ENCODE measurements around the gene FKBP1B. TPM values are rescaled to one million over a fixed set of nuclear protein-coding genes. Genes with fewer than 3 reads are reported as not detected.

Gene FKBP1B
- total RNA-seq, 1 experiment from 2014 or later, result 59.7 TPM

- Mint-ChIP-seq H3K27ac (peak overlapping the region; percentile 50 to 96 (median 96); a peak in 3 of 7 replicates), H3K4me3 (peak overlapping the region; percentile 85 to 93), H3K36me3 (ENCODE audit: insufficient read depth in 1 of 3, low read depth in 3 of 3) (peaks cover 12 to 26% (median 25%) of the 10 kb centered on the region in 3 experiments), H3K4me1 (peaks cover 14 to 19% of the 10 kb centered on the region in 2 experiments), H3K9me3 (no peaks in the 10 kb centered on the region), H3K27me3 (ENCODE audit: low read depth) (no peaks in the 10 kb centered on the region)
- H3T11ph ChIP-seq (ENCODE audit: low read length), result no peak overlapping the region
- H3K9ac ChIP-seq (ENCODE audit: extremely low read depth, insufficient read length, low read length), result peak overlapping the region; percentile 87
- H2BK12ac ChIP-seq (ENCODE audit: insufficient read length, low read depth, low read length), result no peak overlapping the region
- no peak overlapping the region for H3K4ac ChIP-seq (ENCODE audit: low read depth, low read length)
- peaks cover 2% of the 10 kb centered on the region for H4K20me1 ChIP-seq (ENCODE audit: control insufficient read depth, insufficient read depth, insufficient read length)
- H2BK5ac ChIP-seq (ENCODE audit: insufficient read length, low read length), result no peak overlapping the region
- no peak overlapping the region for H3K23ac ChIP-seq (ENCODE audit: insufficient read length, low read depth, low read length)
- no peak overlapping the region for H3K27ac ChIP-seq (ENCODE audit: insufficient read length, low read depth, low read length)
- no peak overlapping the region for H3K18ac ChIP-seq (ENCODE audit: insufficient read length, low read depth, low read length)
- H3K79me1 ChIP-seq (ENCODE audit: insufficient read depth, low read depth, low read length, poor library complexity, severe bottlenecking), result no peaks in the 10 kb centered on the region
- H2BK120ac ChIP-seq (ENCODE audit: low read depth, low read length, poor library complexity, severe bottlenecking), result no peak overlapping the region
- H4K91ac ChIP-seq (ENCODE audit: insufficient read length, low read depth, low read length), result no peak overlapping the region
- no peak overlapping the region for H2AK5ac ChIP-seq (ENCODE audit: insufficient read length, low read length)
- H3K4me1 ChIP-seq (ENCODE audit: insufficient read depth, low read length), result peaks cover 2% of the 10 kb centered on the region; the same call in 1 of the 2 replicates
- peaks cover 15% of the 10 kb centered on the region for H3K23me2 ChIP-seq (ENCODE audit: insufficient read length, low read depth, low read length, poor library complexity, severe bottlenecking)
- no peak overlapping the region for H2BK15ac ChIP-seq (ENCODE audit: low read depth, low read length)
- H4K8ac ChIP-seq (replicated peaks; ENCODE audit: insufficient read length, low read depth, low read length), result no peak overlapping the region
- H4K5ac ChIP-seq (ENCODE audit: insufficient read length, low read depth, low read length), result no peak overlapping the region
- no peak overlapping the region for H3K56ac ChIP-seq (ENCODE audit: insufficient read length, low read depth, low read length)
- H3K9me3 ChIP-seq (ENCODE audit: control insufficient read depth, low read depth, low read length), result no peaks in the 10 kb centered on the region
- no peaks in the 10 kb centered on the region for H3K79me2 ChIP-seq (ENCODE audit: insufficient read depth, low read length)
- TF ChIP-seq CTCF (conservative IDR thresholded peaks at IDR 0.05), result no peak
- no CpG with 5 or more reads among the region's 11 CpGs for WGBS (ENCODE audit: extremely low coverage, insufficient read length, low lambda C conversion rate)
- peak overlapping the region; percentile 89 for H3K14ac ChIP-seq (ENCODE audit: insufficient read depth, low read length)
- H2BK20ac ChIP-seq (ENCODE audit: low read depth, low read length, poor library complexity, severe bottlenecking), result no peak overlapping the region
- H3K27me3 ChIP-seq (ENCODE audit: insufficient read depth, low read length), result no peaks in the 10 kb centered on the region
- peak overlapping the region; percentile 96 for H3K4me2 ChIP-seq (ENCODE audit: insufficient read depth, insufficient read length, low read length)
- peak; percentile 52 for DNase-seq
- peak overlapping the region; percentile 94 for H2AFZ ChIP-seq (ENCODE audit: low read length)
These were observed 35.6 kb downstream of the FKBP1B start for GRCh38 chr2:24085200-24085489.
